BJ (cell line): ENCODE data around the gene PYGM. TPM values are rescaled to one million over a fixed set of nuclear protein-coding genes. Genes with fewer than 3 reads are reported as not detected.

Experiments used
- CTCF ChIA-PET: fragments of 350-600 bp; formaldehyde crosslinking; extraction: SDS; loops from one replicate; lab custom pipeline; 2021; ENCODE audit warnings: antibody characterized with exemption, inconsistent platforms; lab: Yijun Ruan, JAX
- POLR2A ChIA-PET: fragments of 300-600 bp; sonication (Branson Sonifier 250); formaldehyde crosslinking; extraction: SDS; loops from one replicate; lab custom pipeline; 2021; ENCODE audit warnings: antibody characterized with exemption; lab: Charles Lee
- DNase-seq: peaks from one replicate; pipeline ENCODE4 v3.0.0-alpha.2; 2011; ENCODE audit warnings: low read depth
- H3K27me3 ChIP-seq: 2 replicates; pipeline ENCODE4 v1.6.0; 2011; ENCODE audit warnings: low read length; ENCODE audit not compliant: control insufficient read depth, insufficient read depth
- H3K36me3 ChIP-seq: 2 replicates; pipeline ENCODE4 v1.5.1; 2011; ENCODE audit warnings: low read length; ENCODE audit not compliant: control insufficient read depth, insufficient read depth
- H3K4me3 ChIP-seq: 2 replicates; pipeline ENCODE4 v1.5.1; 2011; ENCODE audit warnings: low read depth, mild to moderate bottlenecking, control low read depth, low read length
- CTCF ChIP-seq: IDR thresholded peaks from 2 replicates; pipeline ENCODE4 v1.5.1; 2011; ENCODE audit warnings: low read depth, mild to moderate bottlenecking, control low read depth, inconsistent platforms, low read length, moderate library complexity; ENCODE audit not compliant: insufficient read depth
- polyA plus RNA-seq: library from polyadenylated mRNA; depleted of rRNA; stranded (reverse); fragments of >200 nt; gene quantifications from 2 replicates; pipeline ENCODE4 v1.2.3, GENCODE V29; 2011

PYGM gene
- polyA plus RNA-seq, 1 experiment: 0.10 TPM

DNA sequence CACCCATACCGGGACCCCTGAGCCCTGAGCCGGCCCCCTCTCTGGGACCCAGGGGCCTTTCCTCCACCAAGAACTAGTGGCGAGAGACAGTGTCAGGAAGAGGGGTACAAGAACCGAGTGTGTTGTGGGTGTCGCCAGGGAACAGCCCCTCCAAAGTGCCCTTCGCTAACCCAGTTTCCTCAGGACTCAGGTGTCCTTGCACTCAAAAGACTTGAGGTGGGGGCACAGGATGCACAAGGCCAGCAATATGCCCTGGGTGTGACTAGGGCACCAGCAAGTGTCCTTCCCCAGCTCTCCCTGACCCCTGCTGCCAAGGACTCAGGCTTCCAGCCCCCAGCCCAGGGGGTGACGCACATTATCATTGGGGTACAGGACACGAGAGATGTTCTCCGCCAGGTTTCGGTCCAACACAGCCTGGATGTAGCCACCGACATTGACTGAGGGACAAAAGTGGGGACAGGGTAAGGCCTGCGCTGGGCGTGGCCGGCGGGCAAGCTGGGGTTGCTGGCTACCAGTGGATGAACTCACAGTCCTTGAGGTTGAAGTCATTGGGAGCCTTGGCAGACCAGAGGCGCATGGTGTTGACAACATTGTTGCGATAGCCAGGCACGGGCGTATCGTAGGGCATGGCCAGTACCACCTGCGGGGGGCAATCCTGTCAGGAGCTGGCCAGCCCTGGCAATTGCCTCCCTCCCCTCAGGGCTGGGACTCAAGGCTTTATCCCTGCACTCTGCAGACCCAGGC lies 4.7 kb downstream of the PYGM start:
- no peak overlapping the region for H3K4me3 ChIP-seq
- no peak for DNase-seq
- POLR2A ChIA-PET: no interaction called here
- CTCF ChIA-PET: interaction anchor here (1.4 to 2.0 kb wide), 2 partner anchors 13 kb away, joined by 4 to 5 read pairs; no protein-coding TSS in a partner anchor
- TF ChIP-seq CTCF: no peak
- no peaks in the 10 kb centered on the region for H3K27me3 ChIP-seq
- H3K36me3 ChIP-seq: no peaks in the 10 kb centered on the region

- CTCF ChIA-PET: interaction anchor here (1.2 to 2.0 kb wide), 3 partner anchors 9 to 14 kb away, joined by 3 to 5 read pairs (median 4); no protein-coding TSS in a partner anchor
- POLR2A ChIA-PET: no interaction called here
- TF ChIP-seq CTCF: no peak
- H3K27me3 ChIP-seq: no peaks in the 10 kb centered on the region
- DNase-seq: no peak
- no peak overlapping the region for H3K4me3 ChIP-seq
- H3K36me3 ChIP-seq: no peaks in the 10 kb centered on the region
These were observed 5.5 kb downstream of the PYGM start for GRCh38 chr11:64754124-64754918.

- no peak overlapping the region for H3K4me3 ChIP-seq
- no peaks in the 10 kb centered on the region for H3K36me3 ChIP-seq
- no peaks in the 10 kb centered on the region for H3K27me3 ChIP-seq
- DNase-seq: no peak
- no peak for TF ChIP-seq CTCF
- ChIA-PET POLR2A (no interaction called here), CTCF (interaction anchor here (1.2 kb wide), 1 partner anchor 10 kb away, joined by 3 read pairs; no protein-coding TSS in a partner anchor)
These were observed 6.2 kb downstream of the PYGM start for GRCh38 chr11:64753380-64754123.

DNA sequence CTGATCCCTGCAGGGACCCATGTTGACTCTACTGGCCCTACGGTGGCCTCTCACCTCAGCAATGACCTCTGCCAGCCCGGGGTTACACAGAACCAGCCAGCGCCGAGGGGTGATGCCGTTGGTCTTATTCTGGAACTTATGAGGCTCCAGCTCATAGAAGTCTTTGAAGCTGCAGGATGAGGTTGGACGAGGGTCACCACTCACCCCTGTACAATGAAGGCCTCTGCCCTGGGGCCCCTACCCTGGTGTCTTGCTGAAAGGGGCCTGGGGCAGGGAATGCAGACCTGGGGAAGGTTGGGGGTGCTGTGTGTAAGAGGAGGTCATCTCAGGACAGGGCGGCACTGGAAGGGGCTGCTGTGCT lies 6.8 kb downstream of the PYGM start:
- TF ChIP-seq CTCF: no peak
- no peak for DNase-seq
- Histone ChIP-seq H3K27me3 (no peaks in the 10 kb centered on the region), H3K36me3 (no peaks in the 10 kb centered on the region), H3K4me3 (no peak overlapping the region)
- CTCF ChIA-PET: no interaction called here
- POLR2A ChIA-PET: no interaction called here
